Measurements from ENCODE around the gene LRMDA. TPM values are rescaled to one million over a fixed set of nuclear protein-coding genes. Genes with fewer than 3 reads are reported as not detected.

LRMDA gene
- total and polyA plus RNA-seq, 2 of the 13 experiments (the other 11 are each of a cell fraction or from before 2014, with no cell fraction given) = 13.4 to 22.0 TPM

DNA sequence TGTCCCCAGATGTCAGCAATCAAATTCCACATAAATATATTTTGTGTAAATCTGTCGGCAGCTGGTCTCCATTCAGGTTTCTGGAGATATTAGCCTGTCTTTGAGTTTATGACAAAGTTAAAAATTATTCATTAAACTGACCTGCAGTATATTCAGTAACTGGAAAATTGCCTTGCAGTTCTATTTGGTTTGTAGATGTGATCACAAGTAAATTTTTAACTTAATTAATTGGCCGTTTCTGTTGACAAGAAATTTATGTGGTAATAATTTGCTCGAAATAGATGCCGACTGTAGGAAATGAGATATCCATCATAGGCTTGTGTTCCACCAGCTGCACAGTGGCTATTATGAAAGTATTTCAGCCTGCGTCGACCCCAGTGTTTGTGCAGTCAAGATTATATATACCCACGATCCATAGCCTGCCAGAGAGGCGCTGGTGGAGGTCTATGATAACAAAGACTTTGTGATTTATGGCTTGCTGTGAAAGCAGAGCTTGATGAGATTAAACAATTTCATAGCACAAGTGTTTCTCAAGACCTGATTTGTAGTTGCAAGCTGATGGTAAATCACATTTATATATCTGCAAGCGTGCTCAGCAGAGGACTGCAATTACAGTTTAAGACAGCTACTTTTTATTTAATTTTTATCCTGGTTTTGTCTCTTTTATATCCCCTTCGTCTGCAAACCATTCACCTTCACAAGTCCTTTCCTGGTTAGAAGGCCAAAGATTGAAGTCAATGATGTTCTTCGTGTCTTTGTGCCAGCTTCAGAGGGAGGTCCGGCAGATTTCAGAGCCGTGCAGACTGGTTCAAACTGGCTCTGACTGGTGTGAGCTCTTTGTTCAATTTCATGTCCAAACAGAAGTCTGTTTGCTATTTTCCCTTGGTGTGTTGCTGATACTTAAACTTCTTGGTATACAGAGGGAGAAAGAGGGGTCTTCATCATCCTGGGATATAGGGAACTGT lies 850.9 kb downstream of the LRMDA start:
- Histone ChIP-seq H3K4me2 (ENCODE audit: low read depth, low read length) (no peak overlapping the region), H3K79me2 (ENCODE audit: insufficient read depth, low read length) (no peaks in the 10 kb centered on the region), H3K36me3 (replicated peaks in 1 of 2; ENCODE audit: control insufficient read depth in 1 of 2, insufficient read depth in 2 of 2, low read length in 2 of 2) (no peaks in the 10 kb centered on the region), H3K4me3 (replicated peaks in 1 of 3; ENCODE audit: insufficient read depth in 1 of 3, low read depth in 2 of 3, low read length in 3 of 3) (no peak overlapping the region), H4K20me1 (ENCODE audit: insufficient read depth, low read length) (no peaks in the 10 kb centered on the region), H3K27ac (ENCODE audit: extremely low read length, insufficient read depth, low read length) (no peak overlapping the region), H3K9me3 (ENCODE audit: low read length) (no peaks in the 10 kb centered on the region), H3K9ac (ENCODE audit: insufficient read depth, low read depth, low read length) (no peak overlapping the region), H2AFZ (ENCODE audit: low read length) (no peak overlapping the region), H3K27me3 (ENCODE audit: control insufficient read depth in 1 of 2, insufficient read depth in 2 of 2, low read length in 2 of 2) (no peaks in the 10 kb centered on the region), H3K4me1 (ENCODE audit: insufficient read depth, low read length) (no peaks in the 10 kb centered on the region)
- TF ChIP-seq ZNF788 (CRISPR knock-in tag; IDR thresholded peaks at IDR 0.05; ENCODE audit: borderline replicate concordance) (no peak), ELF4 (CRISPR knock-in tag; IDR thresholded peaks at IDR 0.05; ENCODE audit: borderline replicate concordance) (no peak), THAP7 (CRISPR knock-in tag; IDR thresholded peaks at IDR 0.05) (no peak), KLF11 (CRISPR knock-in tag; IDR thresholded peaks at IDR 0.05) (no peak), ZNF235 (CRISPR knock-in tag; IDR thresholded peaks at IDR 0.05; ENCODE audit: borderline replicate concordance) (no peak), ZC3H13 (CRISPR knock-in tag; IDR thresholded peaks at IDR 0.05) (no peak), TIGD3 (CRISPR knock-in tag; IDR thresholded peaks at IDR 0.05; ENCODE audit: borderline replicate concordance) (no peak), ZNF234 (CRISPR knock-in tag; conservative IDR thresholded peaks at IDR 0.05) (no peak)
- TF ChIP-seq, protein P1, sequence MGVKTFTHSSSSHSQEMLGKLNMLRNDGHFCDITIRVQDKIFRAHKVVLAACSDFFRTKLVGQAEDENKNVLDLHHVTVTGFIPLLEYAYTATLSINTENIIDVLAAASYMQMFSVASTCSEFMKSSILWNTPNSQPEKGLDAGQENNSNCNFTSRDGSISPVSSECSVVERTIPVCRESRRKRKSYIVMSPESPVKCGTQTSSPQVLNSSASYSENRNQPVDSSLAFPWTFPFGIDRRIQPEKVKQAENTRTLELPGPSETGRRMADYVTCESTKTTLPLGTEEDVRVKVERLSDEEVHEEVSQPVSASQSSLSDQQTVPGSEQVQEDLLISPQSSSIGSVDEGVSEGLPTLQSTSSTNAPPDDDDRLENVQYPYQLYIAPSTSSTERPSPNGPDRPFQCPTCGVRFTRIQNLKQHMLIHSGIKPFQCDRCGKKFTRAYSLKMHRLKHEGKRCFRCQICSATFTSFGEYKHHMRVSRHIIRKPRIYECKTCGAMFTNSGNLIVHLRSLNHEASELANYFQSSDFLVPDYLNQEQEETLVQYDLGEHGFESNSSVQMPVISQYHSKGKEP (CRISPR knock-in tag; IDR thresholded peaks at IDR 0.05) = no peak
- intact Hi-C loops (cut with micrococcal nuclease; ENCODE audit: unreplicated experiment) (no loop called here), in situ Hi-C loops (cut with HindIII; ENCODE audit: extremely low pct_ligation_motif_present, low pct_unique_long_range_greater_than_20kb) (no loop called here)
- CTCF ChIA-PET (ENCODE audit: low intra/inter-chr PET ratio, low total read pairs) = no interaction called here
- POLR2A ChIA-PET = no interaction called here
- DNase-seq (ENCODE audit: low spot score) (no peak), ATAC-seq (no peak), FAIRE-seq (no peak)
- BruUV-seq (replicated peaks) = no TSS peak
- WGBS (ENCODE audit: low lambda C conversion rate) = 80% methylated on average over 13 of the region's 13 CpGs

Data from HepG2 (cell line).